CD14-positive monocyte (primary cell): ENCODE results near the gene HS1BP3. TPM values are rescaled to one million over a fixed set of nuclear protein-coding genes. Genes with fewer than 3 reads are reported as not detected.

Source experiments
- DNase-seq, 3 donors: peaks; one replicate each; pipeline ENCODE4 v3.0.0-alpha.2; 2011 to 2022
- H2AFZ ChIP-seq: 2 replicates; pipeline ENCODE4 v1.6.0; 2012; ENCODE audit warnings: mild to moderate bottlenecking, low read depth, low read length, inconsistent platforms; ENCODE audit not compliant: insufficient read depth, poor library complexity, severe bottlenecking
- H3K27ac ChIP-seq, 2 donors: 1 replicate in 1 of 2; 2 replicates in 1 of 2; pipeline ENCODE4 v1.5.1; 2012 to 2013; ENCODE audit warnings: low read length in 2 of 2, control low read depth in 1 of 2, inconsistent platforms in 1 of 2, low read depth in 1 of 2, mild to moderate bottlenecking in 1 of 2
- H3K27me3 ChIP-seq, 2 donors: one replicate each; pipeline versions ENCODE4 v1.6.0 to v1.6.1; 2011 to 2013; ENCODE audit warnings: low read length in 2 of 2; ENCODE audit not compliant: control insufficient read depth in 2 of 2, insufficient read depth in 2 of 2
- H3K36me3 ChIP-seq, 2 donors: replicated peaks in 1 of 2; 1 replicate in 1 of 2; 2 replicates in 1 of 2; pipeline versions ENCODE4 v1.5.1 to v1.6.1; 2012 to 2013; ENCODE audit warnings: low read length in 2 of 2, control low read depth in 1 of 2, inconsistent platforms in 1 of 2, mild to moderate bottlenecking in 1 of 2; ENCODE audit not compliant: insufficient read depth in 2 of 2, control insufficient read depth in 1 of 2
- H3K4me1 ChIP-seq, 2 donors: 1 replicate in 1 of 2; 2 replicates in 1 of 2; pipeline versions ENCODE4 v1.5.1 to v1.6.1; 2012 to 2013; ENCODE audit warnings: low read length in 2 of 2, control low read depth in 1 of 2, inconsistent platforms in 1 of 2, mild to moderate bottlenecking in 1 of 2, moderate library complexity in 1 of 2; ENCODE audit not compliant: insufficient read depth in 2 of 2, control insufficient read depth in 1 of 2
- H3K4me2 ChIP-seq: replicated peaks from 2 replicates; pipeline ENCODE3; 2012; ENCODE audit warnings: low read length, moderate library complexity, mild to moderate bottlenecking; ENCODE audit not compliant: poor library complexity, severe bottlenecking; ENCODE audit errors: extremely low read depth
- H3K4me3 ChIP-seq, 3 experiments: fragments of 200-600 bp in 1 of 3; sonication (generic) in 1 of 3; replicated peaks in 1 of 3; 1 replicate in 2 of 3; 2 replicates in 1 of 3; pipeline ENCODE4 v1.5.1; 2011 to 2013; ENCODE audit warnings: low read length in 3 of 3, mild to moderate bottlenecking in 3 of 3, control low read depth in 2 of 3, low read depth in 2 of 3, inconsistent platforms in 1 of 3, moderate library complexity in 1 of 3
- H3K79me2 ChIP-seq: 2 replicates; pipeline ENCODE4 v1.6.0; 2012; ENCODE audit warnings: mild to moderate bottlenecking, control low read depth, inconsistent platforms, low read length, moderate library complexity; ENCODE audit not compliant: insufficient read depth
- H3K9ac ChIP-seq: 2 replicates; pipeline ENCODE4 v1.6.0; 2017; ENCODE audit warnings: low read length, mild to moderate bottlenecking; ENCODE audit not compliant: insufficient read depth, poor library complexity, severe bottlenecking
- H3K9me3 ChIP-seq, 2 donors: replicated peaks in 1 of 2; 1 replicate in 1 of 2; 2 replicates in 1 of 2; pipeline versions ENCODE4 v1.5.1 to v1.6.1; 2012 to 2013; ENCODE audit warnings: low read length in 2 of 2, control low read depth in 1 of 2; ENCODE audit not compliant: control insufficient read depth in 1 of 2, insufficient read depth in 1 of 2
- H4K20me1 ChIP-seq: 2 replicates; pipeline ENCODE4 v1.6.0; 2012; ENCODE audit warnings: mild to moderate bottlenecking, low read length, control low read depth, moderate library complexity; ENCODE audit not compliant: insufficient read depth
- H3K27ac Mint-ChIP-seq, 7 donors: one replicate each; pipeline ENCODE4 v1.8.0; 2020; ENCODE audit warnings: mild to moderate bottlenecking in 7 of 7, mixed read lengths in 7 of 7, moderate library complexity in 6 of 7, inconsistent platforms in 2 of 7
- H3K27me3 Mint-ChIP-seq, 3 donors: one replicate each; pipeline ENCODE4 v1.8.0; 2021 to 2022; ENCODE audit warnings: low read depth in 3 of 3, mild to moderate bottlenecking in 3 of 3, mixed read lengths in 3 of 3, moderate library complexity in 3 of 3, inconsistent platforms in 1 of 3
- H3K36me3 Mint-ChIP-seq, 2 donors: one replicate each; pipeline ENCODE4 v1.8.0; 2020; ENCODE audit warnings: mixed read lengths in 2 of 2, inconsistent platforms in 1 of 2, mild to moderate bottlenecking in 1 of 2
- H3K4me1 Mint-ChIP-seq: one replicate; pipeline ENCODE4 v1.8.0; 2020; ENCODE audit warnings: mild to moderate bottlenecking, mixed read lengths
- H3K4me3 Mint-ChIP-seq, 2 donors: one replicate each; pipeline ENCODE4 v1.8.0; 2020; ENCODE audit warnings: mild to moderate bottlenecking in 2 of 2, mixed read lengths in 2 of 2, moderate library complexity in 1 of 2
- H3K9me3 Mint-ChIP-seq, 7 donors: one replicate each; pipeline ENCODE4 v1.8.0; 2020 to 2022; ENCODE audit warnings: mixed read lengths in 7 of 7, mild to moderate bottlenecking in 6 of 7, moderate library complexity in 6 of 7, inconsistent platforms in 2 of 7
- WGBS: methylation state at CpG from one replicate; pipeline ENCODE4 v1.1.5; 2013; ENCODE audit warnings: missing lambda C conversion rate; ENCODE audit not compliant: insufficient coverage; 5-methylcytosine and 5-hydroxymethylcytosine counted together
- intact Hi-C, 2 donors: fragments of 100-400 bp; cut with micrococcal nuclease; formaldehyde crosslinking; loops; one replicate each; pipeline versions ENCODE4 v1.15.0 to v1.15.1; 2023
- polyA plus RNA-seq, 3 donors: library from polyadenylated mRNA; depleted of rRNA in 1 of 3; unstranded in 2 of 3; stranded (reverse) in 1 of 3; fragments of 300-500 nt in 2 of 3; fragments of >200 nt in 1 of 3; fragmentation: Illumina TruSeq in 2 of 3; gene quantifications; 1 replicate in 2 of 3; 2 replicates in 1 of 3; pipeline ENCODE4 v1.2.3, GENCODE V29; 2012 to 2021
- TF ChIP-seq, protein P1 (sequence below): fragments of 200-600 bp; IDR thresholded peaks from one replicate; pipeline ENCODE4 v1.8.0; 2022; ENCODE audit warnings: antibody characterized with exemption, mild to moderate bottlenecking

The HS1BP3 gene
- polyA plus RNA-seq, 3 donors = 45.1 to 48.9 (median 45.4) TPM

DNA sequence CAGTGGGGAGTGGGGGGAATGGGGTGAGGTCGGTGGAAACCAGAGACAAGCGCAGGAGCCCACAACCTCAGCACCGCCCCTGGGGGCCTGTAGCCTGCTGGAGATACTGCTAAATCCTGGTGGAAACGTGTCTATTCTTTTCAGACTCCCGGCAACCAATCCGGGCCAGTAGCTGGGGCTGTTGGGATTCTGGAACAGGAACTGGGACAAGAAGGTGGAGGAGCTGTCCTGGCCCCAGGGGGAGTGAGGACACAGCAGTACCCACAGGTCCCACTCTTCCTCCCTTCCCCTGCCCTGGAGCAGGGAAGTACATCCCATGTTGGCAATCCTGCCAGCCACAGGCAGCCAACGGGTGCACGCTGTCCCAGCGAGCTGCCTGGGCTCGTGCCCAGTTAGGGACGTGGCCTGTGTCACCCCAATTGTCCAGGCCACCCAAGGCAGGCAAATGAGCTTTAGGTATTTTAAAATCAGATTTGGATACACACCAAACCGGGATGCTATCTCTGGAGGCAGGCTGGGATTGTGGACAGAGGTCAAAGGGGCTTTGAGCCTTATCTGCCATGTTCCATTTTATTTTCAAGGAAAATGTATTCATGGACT, 51.8 kb downstream of the HS1BP3 start:
- Mint-ChIP-seq H3K27me3 (peaks cover 0 to 3% (median 2%) of the 10 kb centered on the region in 3 donors), H3K27ac (no peak overlapping the region), H3K4me1 (peaks cover 34% of the 10 kb centered on the region), H3K36me3 (peaks cover 2 to 7% of the 10 kb centered on the region in 2 donors), H3K4me3 (no peak overlapping the region), H3K9me3 (no peaks in the 10 kb centered on the region)
- H4K20me1 ChIP-seq = no peaks in the 10 kb centered on the region
- no peak for DNase-seq
- no peaks in the 10 kb centered on the region for H3K9me3 ChIP-seq
- H3K4me2 ChIP-seq = no peak overlapping the region
- 95% methylated on average over 9 of the region's 12 CpGs for WGBS
- intact Hi-C loops = no loop called here
- no peak overlapping the region for H3K4me3 ChIP-seq
- H3K79me2 ChIP-seq = no peaks in the 10 kb centered on the region
- no peak overlapping the region for H3K9ac ChIP-seq
- no peak overlapping the region for H2AFZ ChIP-seq
- no peaks in the 10 kb centered on the region for H3K27me3 ChIP-seq
- TF ChIP-seq, protein P1, sequence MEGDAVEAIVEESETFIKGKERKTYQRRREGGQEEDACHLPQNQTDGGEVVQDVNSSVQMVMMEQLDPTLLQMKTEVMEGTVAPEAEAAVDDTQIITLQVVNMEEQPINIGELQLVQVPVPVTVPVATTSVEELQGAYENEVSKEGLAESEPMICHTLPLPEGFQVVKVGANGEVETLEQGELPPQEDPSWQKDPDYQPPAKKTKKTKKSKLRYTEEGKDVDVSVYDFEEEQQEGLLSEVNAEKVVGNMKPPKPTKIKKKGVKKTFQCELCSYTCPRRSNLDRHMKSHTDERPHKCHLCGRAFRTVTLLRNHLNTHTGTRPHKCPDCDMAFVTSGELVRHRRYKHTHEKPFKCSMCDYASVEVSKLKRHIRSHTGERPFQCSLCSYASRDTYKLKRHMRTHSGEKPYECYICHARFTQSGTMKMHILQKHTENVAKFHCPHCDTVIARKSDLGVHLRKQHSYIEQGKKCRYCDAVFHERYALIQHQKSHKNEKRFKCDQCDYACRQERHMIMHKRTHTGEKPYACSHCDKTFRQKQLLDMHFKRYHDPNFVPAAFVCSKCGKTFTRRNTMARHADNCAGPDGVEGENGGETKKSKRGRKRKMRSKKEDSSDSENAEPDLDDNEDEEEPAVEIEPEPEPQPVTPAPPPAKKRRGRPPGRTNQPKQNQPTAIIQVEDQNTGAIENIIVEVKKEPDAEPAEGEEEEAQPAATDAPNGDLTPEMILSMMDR = no peak
- H3K36me3 ChIP-seq = no peaks in the 10 kb centered on the region
- H3K4me1 ChIP-seq = peaks cover 25 to 31% of the 10 kb centered on the region in 2 donors
- H3K27ac ChIP-seq = no peak overlapping the region

- H4K20me1 ChIP-seq = no peaks in the 10 kb centered on the region
- no peak overlapping the region for H3K27ac ChIP-seq
- no peak overlapping the region for H3K4me3 ChIP-seq
- Mint-ChIP-seq H3K27ac (peak overlapping the region in 2 of 7 donors; percentile 3 to 9), H3K27me3 (peaks cover 0 to 5% (median 3%) of the 10 kb centered on the region in 3 donors), H3K9me3 (no peaks in the 10 kb centered on the region), H3K4me3 (no peak overlapping the region), H3K36me3 (peaks cover 5 to 13% of the 10 kb centered on the region in 2 donors), H3K4me1 (peaks cover 45% of the 10 kb centered on the region)
- intact Hi-C loops = no loop called here
- H3K9me3 ChIP-seq = no peaks in the 10 kb centered on the region
- no peaks in the 10 kb centered on the region for H3K36me3 ChIP-seq
- TF ChIP-seq, protein P1 = no peak
- H3K9ac ChIP-seq = no peak overlapping the region
- no peak overlapping the region for H2AFZ ChIP-seq
- DNase-seq = no peak
- no peak overlapping the region for H3K4me2 ChIP-seq
- no peaks in the 10 kb centered on the region for H3K79me2 ChIP-seq
- peaks cover 35 to 44% of the 10 kb centered on the region in 2 donors for H3K4me1 ChIP-seq
- WGBS = 100% methylated on average over 2 of the region's 6 CpGs
- H3K27me3 ChIP-seq = no peaks in the 10 kb centered on the region
Observed at GRCh38 chr2:20597860-20598183, 53.1 kb downstream of the HS1BP3 start.
